Caco-2 (cell line): Measurements from ENCODE around the gene CCSAP. TPM values are rescaled to one million over a fixed set of nuclear protein-coding genes. Genes with fewer than 3 reads are reported as not detected.

Source experiments
- BruUV-seq: library from RNA; stranded (reverse); fragments of 400-500 nt; replicated peaks from 2 replicates; lab custom pipeline; 2021; lab: Mats Ljungman, UMichigan
- CTCF ChIA-PET: fragments of 300-600 bp; sonication (Branson Sonifier 250); formaldehyde crosslinking; loops from one replicate; lab custom pipeline; 2022; ENCODE audit warnings: antibody characterized with exemption; lab: Charles Lee
- POLR2A ChIA-PET: fragments of 300-600 bp; sonication (Branson Sonifier 250); formaldehyde crosslinking; loops from one replicate; lab custom pipeline; 2022; ENCODE audit warnings: antibody characterized with exemption; lab: Charles Lee
- DNase-seq, 2 experiments: peaks; one replicate each; pipeline versions ENCODE4 v3.0.0 to v3.0.0-alpha.2; 2020 to 2022
- H3K27me3 ChIP-seq: replicated peaks from 2 replicates; pipeline ENCODE4 v1.6.0; 2011; ENCODE audit warnings: low read length; ENCODE audit not compliant: control insufficient read depth, insufficient read depth
- H3K36me3 ChIP-seq: 2 replicates; pipeline ENCODE4 v1.5.1; 2011; ENCODE audit warnings: low read length; ENCODE audit not compliant: control insufficient read depth, insufficient read depth
- H3K4me1 ChIP-seq: fragments of 250-450 bp; sonication (Bioruptor Pico); 2 replicates; pipeline ENCODE4 v1.5.1; 2020; ENCODE audit warnings: mild to moderate bottlenecking
- H3K4me3 ChIP-seq: 2 replicates; pipeline ENCODE4 v1.5.1; 2011; ENCODE audit warnings: low read depth, mild to moderate bottlenecking, control low read depth, low read length
- H3K9me3 ChIP-seq: fragments of 250-450 bp; sonication (Bioruptor Pico); 2 replicates; pipeline ENCODE4 v1.5.1; 2020; ENCODE audit warnings: mild to moderate bottlenecking, moderate library complexity
- H3K27ac Mint-ChIP-seq: one replicate; pipeline ENCODE4 v1.8.0; 2022; ENCODE audit warnings: mixed read lengths; ENCODE audit not compliant: unreplicated experiment
- H3K27me3 Mint-ChIP-seq: one replicate; pipeline ENCODE4 v1.8.0; 2022; ENCODE audit warnings: mixed read lengths; ENCODE audit not compliant: insufficient read depth, unreplicated experiment
- H3K36me3 Mint-ChIP-seq: one replicate; pipeline ENCODE4 v1.8.0; 2022; ENCODE audit warnings: mild to moderate bottlenecking, mixed read lengths; ENCODE audit not compliant: insufficient read depth, unreplicated experiment
- H3K4me1 Mint-ChIP-seq: one replicate; pipeline ENCODE4 v1.8.0; 2022; ENCODE audit warnings: low read depth, mixed read lengths; ENCODE audit not compliant: unreplicated experiment
- H3K4me3 Mint-ChIP-seq: one replicate; pipeline ENCODE4 v1.8.0; 2022; ENCODE audit warnings: mild to moderate bottlenecking, moderate library complexity, mixed read lengths; ENCODE audit not compliant: unreplicated experiment
- H3K9me3 Mint-ChIP-seq: one replicate; pipeline ENCODE4 v1.8.0; 2022; ENCODE audit warnings: mixed read lengths; ENCODE audit not compliant: unreplicated experiment
- CTCF ChIP-seq, 2 experiments: fragments of 200-600 bp in 1 of 2; IDR thresholded peaks; 1 replicate in 1 of 2; 2 replicates in 1 of 2; pipeline versions ENCODE4 v1.5.1 to v1.8.0; 2011 to 2022; ENCODE audit warnings: antibody characterized with exemption in 1 of 2, control low read depth in 1 of 2, inconsistent platforms in 1 of 2, low read depth in 1 of 2, low read length in 1 of 2, mild to moderate bottlenecking in 1 of 2, moderate library complexity in 1 of 2; ENCODE audit not compliant: insufficient read depth in 1 of 2, severe bottlenecking in 1 of 2, unreplicated experiment in 1 of 2
- intact Hi-C: fragments of 100-400 bp; cut with micrococcal nuclease; formaldehyde crosslinking; loops from one replicate; pipeline ENCODE4 v1.10.0; 2022; ENCODE audit not compliant: unreplicated experiment
- total RNA-seq: library from RNA; stranded (reverse); gene quantifications from 2 replicates; pipeline ENCODE4 v1.2.3, GENCODE V29; 2022

The CCSAP gene
- total RNA-seq, 1 experiment from 2014 or later: 11.3 TPM

- DNase-seq: no peak
- H3K27me3 ChIP-seq: no peaks in the 10 kb centered on the region
- H3K9me3 ChIP-seq: no peaks in the 10 kb centered on the region
- POLR2A ChIA-PET: no interaction called here
- TF ChIP-seq CTCF (IDR thresholded peaks at IDR 0.05; ENCODE audit: insufficient read depth in 1 of 2, low read depth in 1 of 2, low read length in 1 of 2, severe bottlenecking in 1 of 2, unreplicated experiment in 1 of 2): no peak
- Mint-ChIP-seq H3K27me3 (no peaks in the 10 kb centered on the region), H3K27ac (no peak overlapping the region), H3K9me3 (no peaks in the 10 kb centered on the region), H3K4me1 (no peaks in the 10 kb centered on the region), H3K4me3 (no peak overlapping the region), H3K36me3 (peaks cover 50% of the 10 kb centered on the region)
- intact Hi-C loops: no loop called here
- CTCF ChIA-PET: no interaction called here
- H3K4me3 ChIP-seq: no peak overlapping the region
- peaks cover 3% of the 10 kb centered on the region; the same call in 1 of the 2 replicates for H3K36me3 ChIP-seq
- no peaks in the 10 kb centered on the region for H3K4me1 ChIP-seq
- no TSS peak for BruUV-seq
Measured at GRCh38 chr1:229326601-229327000, 16.2 kb downstream of the CCSAP start.

GRCh38 chr1:229325853-229326487 lies 16.9 kb downstream of the CCSAP start:
- no peaks in the 10 kb centered on the region for H3K27me3 ChIP-seq
- intact Hi-C loops: no loop called here
- DNase-seq: no peak
- H3K36me3 Mint-ChIP-seq: peaks cover 53% of the 10 kb centered on the region
- no peaks in the 10 kb centered on the region for H3K27me3 Mint-ChIP-seq
- H3K4me1 Mint-ChIP-seq: no peaks in the 10 kb centered on the region
- H3K9me3 ChIP-seq: no peaks in the 10 kb centered on the region
- BruUV-seq: no TSS peak
- no peak for TF ChIP-seq CTCF (IDR thresholded peaks at IDR 0.05; ENCODE audit: insufficient read depth in 1 of 2, low read depth in 1 of 2, low read length in 1 of 2, severe bottlenecking in 1 of 2, unreplicated experiment in 1 of 2)
- POLR2A ChIA-PET: no interaction called here
- no peaks in the 10 kb centered on the region for H3K4me1 ChIP-seq
- H3K4me3 ChIP-seq: no peak overlapping the region
- CTCF ChIA-PET: no interaction called here
- H3K27ac Mint-ChIP-seq: no peak overlapping the region
- H3K4me3 Mint-ChIP-seq: no peak overlapping the region
- peaks cover 3% of the 10 kb centered on the region; the same call in 1 of the 2 replicates for H3K36me3 ChIP-seq
- no peaks in the 10 kb centered on the region for H3K9me3 Mint-ChIP-seq

GRCh38 chr1:229325401-229325800 lies 17.4 kb downstream of the CCSAP start:
- ChIA-PET CTCF (no interaction called here), POLR2A (no interaction called here)
- H3K9me3 ChIP-seq: no peaks in the 10 kb centered on the region
- no peaks in the 10 kb centered on the region for H3K27me3 ChIP-seq
- H3K27me3 Mint-ChIP-seq: no peaks in the 10 kb centered on the region
- H3K36me3 Mint-ChIP-seq: peaks cover 49% of the 10 kb centered on the region
- no peak overlapping the region for H3K27ac Mint-ChIP-seq
- no peak for TF ChIP-seq CTCF (IDR thresholded peaks at IDR 0.05; ENCODE audit: insufficient read depth in 1 of 2, low read depth in 1 of 2, low read length in 1 of 2, severe bottlenecking in 1 of 2, unreplicated experiment in 1 of 2)
- no peak overlapping the region for H3K4me3 Mint-ChIP-seq
- BruUV-seq: no TSS peak
- no peaks in the 10 kb centered on the region for H3K4me1 ChIP-seq
- H3K4me3 ChIP-seq: no peak overlapping the region
- no peak for DNase-seq
- intact Hi-C loops: no loop called here
- H3K9me3 Mint-ChIP-seq: no peaks in the 10 kb centered on the region
- H3K36me3 ChIP-seq: peaks cover 3% of the 10 kb centered on the region; the same call in 1 of the 2 replicates
- H3K4me1 Mint-ChIP-seq: no peaks in the 10 kb centered on the region
